ENCODE results near the gene TGFBR1. TPM values are rescaled to one million over a fixed set of nuclear protein-coding genes. Genes with fewer than 3 reads are reported as not detected.

The TGFBR1 gene
- total RNA-seq, 2 experiments from 2014 or later, result 12.9 to 14.6 TPM

DNA sequence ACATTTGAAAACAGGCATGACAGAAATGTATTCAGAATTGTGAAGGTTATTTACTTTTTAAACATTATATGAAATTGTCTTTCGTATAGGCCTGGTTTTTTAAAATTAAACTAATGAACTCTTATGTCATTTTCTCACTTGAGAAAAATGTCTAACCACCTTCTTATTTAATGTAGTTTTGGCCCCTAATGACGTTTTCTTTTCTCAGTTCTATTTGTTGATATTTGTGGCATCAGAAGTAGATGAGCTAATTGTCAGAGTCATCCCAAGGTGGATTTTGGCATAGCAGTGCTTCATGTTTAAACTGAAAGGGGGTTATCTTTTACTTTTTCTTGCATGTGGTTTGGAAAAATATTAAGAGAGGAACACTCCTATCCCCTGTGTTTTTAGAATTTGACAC is 28.2 kb downstream of the TGFBR1 start:
- no peak for TF ChIP-seq CTCF (IDR thresholded peaks at IDR 0.05)
- ChIA-PET POLR2A (interaction anchor here (1.8 to 6.0 kb wide), 4 partner anchors 9 to 28 kb away, joined by 9 to 73 read pairs (median 47); partner anchors contain the start of gene TGFBR1), CTCF (interaction anchor here (0.7 to 1.1 kb wide), 2 partner anchors 8 to 98 kb away, joined by 3 read pairs; no protein-coding TSS in a partner anchor)
- Histone ChIP-seq H3K4me1 (ENCODE audit: insufficient read depth, low read length) (peaks cover 29% of the 10 kb centered on the region), H3K9me3 (ENCODE audit: control insufficient read depth in 1 of 2, insufficient read depth in 1 of 2, low read length in 2 of 2) (no peaks in the 10 kb centered on the region), H3K36me3 (ENCODE audit: insufficient read depth, low read length) (peaks cover 17% of the 10 kb centered on the region), H3K27me3 (ENCODE audit: control insufficient read depth in 1 of 2, insufficient read depth in 2 of 2, low read length in 2 of 2) (no peaks in the 10 kb centered on the region), H3K4me3 (ENCODE audit: low read length) (no peak overlapping the region), H3K27ac (ENCODE audit: low read depth in 1 of 2, low read length in 2 of 2) (no peak overlapping the region)
- DNase-seq (no peak), ATAC-seq (ENCODE audit: poor library complexity) (no peak)
- no peaks in the 10 kb centered on the region for H3K27me3 Mint-ChIP-seq
- H3K36me3 Mint-ChIP-seq (ENCODE audit: low read depth), result peaks cover 42% of the 10 kb centered on the region
- H3K27ac Mint-ChIP-seq, result peak overlapping the region; percentile 51
- H3K9me3 Mint-ChIP-seq, result no peaks in the 10 kb centered on the region
- peaks cover 92% of the 10 kb centered on the region for H3K4me1 Mint-ChIP-seq (ENCODE audit: low read depth)
- no peak overlapping the region for H3K4me3 Mint-ChIP-seq
- intact Hi-C loops (cut with DNase I, micrococcal nuclease), result no loop called here

DNA sequence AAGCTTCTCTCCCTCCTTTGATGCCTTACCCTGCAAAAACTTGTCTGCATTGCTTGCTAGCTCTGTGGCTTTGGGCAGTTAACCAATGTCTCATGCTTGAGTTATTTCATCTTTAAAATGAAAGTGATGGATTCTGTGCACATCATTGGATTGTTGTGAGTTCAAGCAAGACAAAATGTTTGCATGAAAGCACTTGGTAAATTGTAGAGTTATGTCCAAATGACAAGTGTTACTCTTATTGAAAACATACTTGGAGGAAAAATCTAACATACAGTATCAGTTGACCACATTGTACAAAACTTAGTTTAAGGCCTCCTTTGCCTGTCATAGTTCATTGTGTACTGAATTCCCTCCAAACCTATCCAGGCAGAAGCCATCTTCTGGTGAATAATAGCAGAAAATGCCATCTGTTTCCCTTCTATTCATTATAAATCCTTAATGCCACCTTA is 30.0 kb downstream of the TGFBR1 start:
- Histone ChIP-seq H3K36me3 (ENCODE audit: insufficient read depth, low read length) (peaks cover 30% of the 10 kb centered on the region), H3K4me3 (ENCODE audit: low read length) (no peak overlapping the region), H3K9me3 (ENCODE audit: control insufficient read depth in 1 of 2, insufficient read depth in 1 of 2, low read length in 2 of 2) (no peaks in the 10 kb centered on the region), H3K4me1 (ENCODE audit: insufficient read depth, low read length) (peaks cover 20% of the 10 kb centered on the region), H3K27me3 (ENCODE audit: control insufficient read depth in 1 of 2, insufficient read depth in 2 of 2, low read length in 2 of 2) (no peaks in the 10 kb centered on the region), H3K27ac (ENCODE audit: low read depth in 1 of 2, low read length in 2 of 2) (peak overlapping the region; percentile 37 to 39)
- ATAC-seq (ENCODE audit: poor library complexity) (peak; percentile 53), DNase-seq (peak in 4 of 14 experiments; percentile 17 to 46 (median 34))
- Mint-ChIP-seq H3K27me3 (no peaks in the 10 kb centered on the region), H3K4me3 (peak overlapping the region; percentile 36), H3K4me1 (ENCODE audit: low read depth) (peaks cover 78% of the 10 kb centered on the region), H3K27ac (peak overlapping the region; percentile 83), H3K36me3 (ENCODE audit: low read depth) (peaks cover 51% of the 10 kb centered on the region), H3K9me3 (no peaks in the 10 kb centered on the region)
- CTCF ChIA-PET, result interaction anchor here (1.2 to 2.0 kb wide), 4 partner anchors 10 to 136 kb away, joined by 3 to 6 read pairs (median 6); partner anchors contain the start of gene TGFBR1
- POLR2A ChIA-PET, result interaction anchor here (0.9 to 7.2 kb wide), 15 partner anchors 8 to 133 kb away, joined by 3 to 73 read pairs (median 6); partner anchors contain the start of gene TGFBR1
- TF ChIP-seq CTCF (IDR thresholded peaks at IDR 0.05), result no peak
- intact Hi-C loops (cut with DNase I, micrococcal nuclease), result loop anchor here (1.0 to 5.0 kb wide), 6 partner anchors 16 to 83 kb away; no protein-coding TSS in a partner anchor

DNA sequence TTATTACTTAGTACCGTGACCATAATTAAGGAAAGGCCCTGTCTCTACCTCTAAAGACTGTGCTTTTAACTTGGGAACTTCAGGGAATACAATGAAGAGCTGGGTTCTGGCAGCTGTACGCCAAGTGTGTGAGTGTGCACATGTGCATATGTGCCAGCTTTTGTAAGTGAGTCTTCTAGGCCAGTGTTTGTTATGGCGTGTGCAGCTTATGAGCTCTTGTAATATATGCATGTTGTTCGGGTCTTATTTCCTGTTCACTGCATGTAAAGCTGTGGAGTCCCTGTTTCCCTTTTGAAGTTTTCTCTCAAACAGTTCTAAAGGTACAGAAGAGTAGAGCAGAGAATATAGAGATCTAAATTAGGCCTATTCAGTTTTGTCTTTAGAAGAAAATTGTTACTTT is 30.5 kb downstream of the TGFBR1 start:
- intact Hi-C loops (cut with DNase I, micrococcal nuclease), result loop anchor here (1.0 to 5.0 kb wide), 6 partner anchors 15 to 83 kb away; no protein-coding TSS in a partner anchor
- Histone ChIP-seq H3K27ac (ENCODE audit: low read depth in 1 of 2, low read length in 2 of 2) (peak overlapping the region; percentile 37 to 39), H3K9me3 (ENCODE audit: control insufficient read depth in 1 of 2, insufficient read depth in 1 of 2, low read length in 2 of 2) (no peaks in the 10 kb centered on the region), H3K36me3 (ENCODE audit: insufficient read depth, low read length) (peaks cover 27% of the 10 kb centered on the region), H3K4me3 (ENCODE audit: low read length) (no peak overlapping the region), H3K27me3 (ENCODE audit: control insufficient read depth in 1 of 2, insufficient read depth in 2 of 2, low read length in 2 of 2) (no peaks in the 10 kb centered on the region), H3K4me1 (ENCODE audit: insufficient read depth, low read length) (peaks cover 16% of the 10 kb centered on the region)
- H3K36me3 Mint-ChIP-seq (ENCODE audit: low read depth), result peaks cover 54% of the 10 kb centered on the region
- peak in 4 of 14 experiments; percentile 25 to 57 (median 46) for DNase-seq
- H3K4me1 Mint-ChIP-seq (ENCODE audit: low read depth), result peaks cover 76% of the 10 kb centered on the region
- CTCF ChIA-PET, result interaction anchor here (1.9 to 2.0 kb wide), 2 partner anchors 10 to 137 kb away, joined by 6 read pairs; no protein-coding TSS in a partner anchor
- peak; percentile 90 for ATAC-seq (ENCODE audit: poor library complexity)
- H3K4me3 Mint-ChIP-seq, result peak overlapping the region; percentile 36
- POLR2A ChIA-PET, result interaction anchor here (0.9 to 7.2 kb wide), 12 partner anchors 9 to 133 kb away, joined by 3 to 73 read pairs (median 6); partner anchors contain the start of gene TGFBR1
- no peak for TF ChIP-seq CTCF (IDR thresholded peaks at IDR 0.05)
- no peaks in the 10 kb centered on the region for H3K27me3 Mint-ChIP-seq
- no peaks in the 10 kb centered on the region for H3K9me3 Mint-ChIP-seq
- peak overlapping the region; percentile 83 for H3K27ac Mint-ChIP-seq
